ENCODE data around the gene EIF4E2.
A peak's percentile ranks its signal among the peaks of the same experiment; 100 is the strongest.

The EIF4E2 gene

GRCh38 chr2:232521098-232521497 lies 29.4 kb upstream of the EIF4E2 start:
- no peaks in the 10 kb centered on the region for H3K4me1 ChIP-seq

GRCh38 chr2:232521959-232522622 lies 28.4 kb upstream of the EIF4E2 start:
- no peak overlapping the region for H3K9ac ChIP-seq
- H3K36me3 ChIP-seq (ENCODE audit: control insufficient read depth, insufficient read depth, low read length) = no peaks in the 10 kb centered on the region
- H3K9me3 ChIP-seq (ENCODE audit: control insufficient read depth, low read length) = no peaks in the 10 kb centered on the region
- H3K27me3 ChIP-seq (ENCODE audit: control insufficient read depth, insufficient read depth, low read length) = peaks cover 3% of the 10 kb centered on the region
- no peaks in the 10 kb centered on the region for H3K4me1 ChIP-seq
- H2AFZ ChIP-seq = peak overlapping the region; percentile 68
- peak; percentile 84 for TF ChIP-seq CTCF (IDR thresholded peaks at IDR 0.05)
- H3K4me3 ChIP-seq (ENCODE audit: low read depth, low read length) = no peak overlapping the region
- no peak overlapping the region for H3K27ac ChIP-seq
- H3K79me2 ChIP-seq = no peaks in the 10 kb centered on the region
- peak overlapping the region; percentile 72 for H3K4me2 ChIP-seq (ENCODE audit: low read length)

More at GRCh38 chr2:232521098-232521497, 29.4 kb upstream of the EIF4E2 start:
- H3K9ac ChIP-seq = no peak overlapping the region
- no peak overlapping the region for H3K27ac ChIP-seq
- no peak for TF ChIP-seq CTCF (IDR thresholded peaks at IDR 0.05)
- no peak overlapping the region for H3K4me3 ChIP-seq (ENCODE audit: low read depth, low read length)
- peaks cover 3% of the 10 kb centered on the region for H3K27me3 ChIP-seq (ENCODE audit: control insufficient read depth, insufficient read depth, low read length)
- no peak overlapping the region for H3K4me2 ChIP-seq (ENCODE audit: low read length)
- no peak overlapping the region for H2AFZ ChIP-seq
- H3K9me3 ChIP-seq (ENCODE audit: control insufficient read depth, low read length) = no peaks in the 10 kb centered on the region
- no peaks in the 10 kb centered on the region for H3K36me3 ChIP-seq (ENCODE audit: control insufficient read depth, insufficient read depth, low read length)
- H3K79me2 ChIP-seq = no peaks in the 10 kb centered on the region

GRCh38 chr2:232522623-232523401 lies 27.7 kb upstream of the EIF4E2 start:
- Histone ChIP-seq H3K4me3 (ENCODE audit: low read depth, low read length) (no peak overlapping the region), H2AFZ (no peak overlapping the region), H3K79me2 (no peaks in the 10 kb centered on the region), H3K27me3 (ENCODE audit: control insufficient read depth, insufficient read depth, low read length) (peaks cover 3% of the 10 kb centered on the region), H3K4me1 (no peaks in the 10 kb centered on the region), H3K27ac (no peak overlapping the region), H3K4me2 (ENCODE audit: low read length) (no peak overlapping the region), H3K9ac (no peak overlapping the region), H3K36me3 (ENCODE audit: control insufficient read depth, insufficient read depth, low read length) (no peaks in the 10 kb centered on the region), H3K9me3 (ENCODE audit: control insufficient read depth, low read length) (no peaks in the 10 kb centered on the region)
- no peak for TF ChIP-seq CTCF (IDR thresholded peaks at IDR 0.05)

GRCh38 chr2:232523402-232523681 lies 27.1 kb upstream of the EIF4E2 start:
- Histone ChIP-seq H3K9me3 (ENCODE audit: control insufficient read depth, low read length) (no peaks in the 10 kb centered on the region), H3K36me3 (ENCODE audit: control insufficient read depth, insufficient read depth, low read length) (no peaks in the 10 kb centered on the region), H2AFZ (no peak overlapping the region), H3K27me3 (ENCODE audit: control insufficient read depth, insufficient read depth, low read length) (peaks cover 3% of the 10 kb centered on the region), H3K4me2 (ENCODE audit: low read length) (no peak overlapping the region), H3K4me1 (no peaks in the 10 kb centered on the region), H3K9ac (no peak overlapping the region), H3K79me2 (no peaks in the 10 kb centered on the region), H3K4me3 (ENCODE audit: low read depth, low read length) (no peak overlapping the region), H3K27ac (no peak overlapping the region)
- no peak for TF ChIP-seq CTCF (IDR thresholded peaks at IDR 0.05)

Measured in parathyroid adenoma (tissue), 2 donors.